ENCODE measurements around the gene FYCO1. TPM values are rescaled to one million over a fixed set of nuclear protein-coding genes. Genes with fewer than 3 reads are reported as not detected.

Gene FYCO1
- total RNA-seq, 1 donor from 2014 or later = 35.8 TPM

DNA sequence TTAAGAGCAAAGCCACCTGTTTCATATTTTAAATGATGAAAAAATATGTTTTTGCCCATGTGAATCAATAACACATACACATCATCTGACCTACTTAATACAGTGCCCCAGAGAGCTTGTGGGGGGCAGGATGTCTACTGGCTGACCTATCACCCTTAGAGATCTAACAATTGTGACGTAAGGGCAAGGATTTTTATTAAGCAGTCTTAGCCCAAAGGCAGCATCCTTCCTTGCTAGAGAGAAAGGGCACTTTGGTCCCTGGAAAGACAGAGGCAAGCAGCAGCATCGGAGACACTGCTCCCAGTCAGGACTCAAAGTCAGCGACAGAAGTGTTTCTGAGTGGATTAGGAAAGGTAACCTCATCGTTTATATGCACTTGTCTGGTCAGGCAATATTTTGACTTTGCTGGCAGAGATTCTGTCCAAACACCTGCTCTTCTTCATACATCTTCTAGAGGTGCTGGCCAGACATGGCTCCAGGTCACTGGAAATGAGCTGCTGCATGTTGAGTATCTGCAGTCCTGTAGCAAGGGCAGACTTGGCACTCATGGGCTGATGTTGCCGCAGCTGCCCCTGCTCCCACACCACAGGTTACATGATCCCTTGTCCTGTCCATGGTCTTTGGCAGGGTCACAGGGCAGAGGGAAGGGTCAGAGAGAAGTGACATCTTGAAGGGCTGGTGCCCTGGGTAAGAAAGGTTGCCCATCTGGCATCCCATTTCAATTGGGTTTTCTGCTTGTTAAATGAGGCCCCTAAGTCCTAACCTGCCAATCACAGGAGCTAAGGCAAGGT is 50.6 kb downstream of the FYCO1 start:
- DNase-seq (ENCODE audit: low read depth) = no peak

DNA sequence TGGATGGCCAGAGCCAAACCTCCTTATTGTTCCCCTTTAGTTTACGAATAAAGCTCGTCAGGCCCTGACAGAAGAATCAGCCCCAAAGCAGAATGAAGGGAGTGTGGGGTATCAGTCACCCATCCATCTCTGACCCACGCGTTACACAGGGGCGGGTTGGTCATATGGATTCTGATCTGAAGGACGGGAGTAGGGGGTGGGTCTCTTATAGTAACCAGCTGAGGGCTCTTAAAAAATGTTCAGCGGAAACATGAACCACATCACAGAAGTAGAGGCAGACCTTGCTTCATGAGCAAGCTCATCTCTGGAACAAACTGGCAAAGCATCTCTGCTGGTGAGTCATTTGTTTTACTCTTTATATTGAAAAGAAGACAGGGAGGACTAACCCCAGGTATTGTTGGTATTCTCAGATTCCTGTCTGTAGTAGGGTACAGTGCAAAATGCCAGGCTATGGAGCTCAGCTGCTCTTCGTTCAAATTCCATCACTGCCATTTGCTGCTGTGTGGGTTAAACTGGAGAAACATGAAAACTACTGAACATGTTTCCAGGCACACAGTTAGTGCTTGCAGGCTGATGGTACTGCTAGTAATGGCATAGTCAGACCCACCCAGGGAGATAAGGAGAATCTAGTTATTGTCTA is 52.3 kb downstream of the FYCO1 start, which contains the start of gene CXCR6:
TSS of gene CXCR6 (plus strand) at position 258 of the 640 bp plus-strand sequence. CDS start 3,018 bp downstream, outside the sequence.
- DNase-seq (ENCODE audit: low read depth) = no peak

DNA sequence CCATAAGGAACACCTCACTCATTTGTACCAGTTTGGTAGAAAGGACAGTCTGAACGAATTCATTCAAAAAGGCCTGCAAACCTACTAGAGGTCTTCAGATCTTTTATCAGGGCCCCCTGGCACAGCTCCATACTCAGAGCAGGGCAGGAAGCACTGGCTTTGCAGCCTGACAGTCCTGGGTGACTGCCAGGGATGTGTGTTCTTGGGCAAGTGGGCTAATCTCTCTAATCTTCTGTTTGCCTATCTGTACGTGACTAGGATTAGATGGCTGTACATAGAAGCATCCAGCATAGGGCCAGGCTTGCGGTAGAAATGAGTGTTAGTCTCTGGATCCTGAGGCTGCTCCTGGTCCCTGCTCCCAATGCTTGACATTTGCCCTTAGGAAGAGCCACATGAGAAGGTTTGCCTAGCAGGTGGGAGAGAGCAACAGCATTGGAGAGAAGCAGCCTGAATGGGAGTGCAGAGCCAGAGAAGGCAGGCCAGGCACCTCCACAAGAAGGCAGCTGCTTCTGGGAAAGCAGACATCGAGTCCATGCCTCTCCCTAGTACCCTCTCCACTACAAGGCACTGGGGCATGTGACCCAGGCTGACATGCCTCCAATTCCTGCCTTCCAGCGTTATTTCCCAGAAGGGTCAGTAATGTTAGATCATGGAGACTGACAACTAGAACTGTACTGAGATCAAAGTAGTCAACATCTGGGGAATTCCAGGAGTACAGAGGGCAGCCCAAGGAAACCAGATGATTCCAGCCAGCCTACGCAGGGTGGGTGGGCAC is 53.4 kb downstream of the FYCO1 start:
- peak; percentile 57 for DNase-seq (ENCODE audit: low read depth)

DNA sequence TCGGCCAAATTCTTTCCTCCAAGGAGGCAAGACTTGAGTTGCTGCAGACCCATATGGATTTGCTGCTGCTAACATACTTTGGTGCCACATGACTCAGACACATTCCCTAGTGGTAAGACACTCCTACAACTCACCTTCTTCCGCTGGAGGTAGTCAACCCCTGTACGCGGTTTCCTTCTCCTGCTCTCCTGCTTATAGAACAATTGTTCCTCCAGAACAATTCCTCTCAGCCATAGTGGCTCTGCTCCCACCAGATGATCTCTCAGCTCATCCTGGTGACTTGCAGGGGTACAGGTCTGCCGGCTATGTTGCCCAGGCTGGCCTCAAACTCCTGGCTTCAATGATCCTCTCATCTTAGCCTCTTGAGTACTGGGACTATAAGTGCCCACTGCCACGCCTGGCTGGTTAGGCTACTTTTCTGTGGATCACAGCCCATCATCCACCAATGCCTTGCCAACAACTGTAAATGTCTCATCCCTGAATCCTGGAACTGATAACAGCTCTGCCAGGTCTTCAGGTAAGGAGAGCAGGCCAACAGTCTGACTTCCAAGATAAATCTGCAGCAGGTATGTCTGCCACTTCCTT is 54.8 kb downstream of the FYCO1 start:
- no peak for DNase-seq (ENCODE audit: low read depth)

DNA sequence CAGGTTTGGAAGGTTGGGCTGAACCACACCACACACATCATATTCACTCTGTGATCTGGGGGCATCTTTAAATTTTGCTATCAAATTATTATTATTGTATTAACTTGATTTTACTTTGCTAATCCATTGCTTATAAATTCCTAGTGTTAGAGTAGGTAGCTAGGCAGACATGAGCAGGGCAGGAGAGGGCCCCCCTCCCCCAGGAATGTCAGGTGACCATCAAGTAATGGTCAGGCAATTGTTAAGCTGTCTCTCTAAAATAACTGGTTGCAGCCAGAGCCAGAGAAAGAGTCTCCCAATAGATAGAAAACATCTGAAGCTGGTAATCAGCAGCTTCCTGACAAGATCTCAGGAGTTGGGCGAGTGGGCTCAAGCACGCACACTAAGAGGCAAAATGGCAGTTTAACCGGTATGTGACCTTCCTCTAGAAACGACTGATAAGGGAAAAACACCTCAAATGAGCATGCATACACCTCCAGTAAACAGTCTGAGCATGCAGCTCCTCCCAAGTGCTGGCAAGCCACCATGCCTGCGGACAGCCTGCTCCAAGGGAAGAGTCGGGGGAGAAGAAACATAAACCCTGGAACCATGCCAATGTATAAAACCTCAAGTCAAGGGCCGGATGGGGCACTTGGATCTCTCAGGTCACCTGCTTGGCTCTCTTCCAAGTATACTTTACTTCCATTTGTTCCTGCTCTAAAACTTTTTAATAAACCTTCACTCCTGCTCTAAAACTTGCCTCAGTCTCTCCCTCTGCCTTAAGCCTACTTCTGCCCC is 55.4 kb downstream of the FYCO1 start:
- no peak for DNase-seq (ENCODE audit: low read depth)

DNA sequence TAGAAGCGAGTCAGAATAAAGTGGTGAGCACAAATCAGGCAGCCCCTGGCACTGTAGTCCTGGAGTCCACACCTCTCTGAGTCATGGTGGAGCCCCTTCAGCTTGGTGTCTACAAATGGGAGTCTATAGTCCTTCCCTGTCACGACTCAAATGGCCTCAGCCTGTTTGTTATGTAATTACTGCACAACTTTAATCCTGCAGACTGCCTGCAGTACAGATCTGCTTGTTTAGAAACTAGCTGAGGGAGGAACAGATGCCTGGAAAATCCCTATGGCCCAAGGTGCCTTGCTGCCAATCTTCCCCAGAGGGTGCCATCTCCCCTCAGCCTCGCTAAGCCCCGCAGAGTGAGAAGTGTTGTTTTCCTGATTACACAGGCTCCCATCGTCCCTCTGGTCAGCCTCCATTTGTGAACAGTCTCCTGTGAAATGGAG is 56.3 kb downstream of the FYCO1 start:
- no peak for DNase-seq (ENCODE audit: low read depth)

DNA sequence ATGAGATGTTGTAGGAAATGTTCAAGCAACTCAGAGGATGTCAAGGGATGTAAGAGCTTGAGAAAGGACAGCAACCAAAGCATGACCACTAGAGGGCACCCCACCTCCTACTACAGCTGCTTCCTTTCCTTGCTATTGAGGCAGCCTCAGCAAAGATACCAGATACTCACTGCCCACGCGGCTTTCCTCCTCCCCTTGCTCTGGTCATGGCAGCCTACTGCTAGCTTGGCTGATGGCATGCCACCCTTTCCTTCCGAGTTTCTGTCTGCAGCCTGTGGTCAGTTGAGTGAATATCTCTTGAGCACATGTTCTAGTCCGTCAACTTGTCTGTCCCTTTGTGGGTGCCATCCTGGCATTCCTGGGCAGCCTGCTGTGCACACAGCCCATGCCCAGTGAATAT is 56.8 kb downstream of the FYCO1 start:
- peak; percentile 98 for DNase-seq (ENCODE audit: low read depth)

DNA sequence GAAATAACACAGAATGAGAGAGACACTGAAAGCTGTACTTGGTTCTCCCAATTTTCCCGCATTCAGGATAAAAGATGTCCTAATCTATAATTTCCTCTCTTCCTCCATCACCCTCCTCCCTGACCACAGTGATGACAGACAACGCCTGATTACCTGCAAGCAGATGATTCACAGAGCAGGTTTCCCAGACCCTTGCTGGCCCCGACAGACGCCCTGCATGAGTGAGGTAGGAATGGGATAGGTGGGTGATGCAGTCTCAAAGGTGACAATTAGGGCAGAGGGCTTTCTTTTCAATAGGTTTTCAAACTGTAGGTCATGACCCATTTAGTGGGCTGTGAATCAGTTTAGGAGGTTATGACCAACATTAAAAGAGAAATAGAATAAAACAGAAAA is 57.6 kb downstream of the FYCO1 start:
- DNase-seq (ENCODE audit: low read depth) = no peak

DNA sequence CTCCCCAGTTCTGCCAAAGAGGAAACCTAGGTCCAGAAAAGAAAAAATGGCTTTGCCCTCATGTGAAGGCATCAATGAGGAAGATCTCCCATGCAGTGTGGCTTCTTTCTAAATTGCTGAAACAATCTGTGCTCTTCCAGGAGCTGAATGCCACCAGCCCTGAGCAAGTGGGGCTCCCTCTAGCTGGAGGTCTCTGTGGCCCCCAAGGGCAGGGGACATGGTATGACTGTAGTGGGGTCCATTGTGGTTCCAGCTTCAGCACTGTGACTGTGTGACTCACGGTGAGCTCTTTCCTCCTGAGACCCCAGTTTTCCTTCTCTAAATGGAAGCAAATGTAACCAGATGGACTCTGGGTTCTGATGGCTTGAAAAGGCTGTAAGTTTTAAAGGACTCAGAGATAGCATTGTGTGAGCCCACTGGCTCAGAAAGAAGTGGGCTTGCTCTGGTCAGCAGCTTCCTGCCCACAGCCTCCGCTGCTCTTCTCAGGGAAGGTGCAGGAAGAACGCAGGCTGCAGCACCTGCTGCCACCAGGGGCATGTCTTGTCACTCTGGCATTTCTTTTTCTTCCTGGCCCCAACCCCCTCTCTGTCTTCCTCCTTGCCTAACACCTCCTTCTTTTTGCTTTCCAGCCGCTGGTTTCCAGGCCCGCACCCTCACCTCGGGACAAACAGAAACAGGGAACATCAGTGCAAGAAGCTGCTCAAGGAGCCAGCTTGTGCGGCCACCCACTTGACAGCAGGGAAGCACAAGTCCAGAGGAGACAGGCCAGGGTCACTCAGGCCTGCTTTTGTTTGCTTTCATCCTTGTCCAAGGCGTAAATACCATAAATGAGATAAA is 58.2 kb downstream of the FYCO1 start:
- DNase-seq (ENCODE audit: low read depth) = no peak

DNA sequence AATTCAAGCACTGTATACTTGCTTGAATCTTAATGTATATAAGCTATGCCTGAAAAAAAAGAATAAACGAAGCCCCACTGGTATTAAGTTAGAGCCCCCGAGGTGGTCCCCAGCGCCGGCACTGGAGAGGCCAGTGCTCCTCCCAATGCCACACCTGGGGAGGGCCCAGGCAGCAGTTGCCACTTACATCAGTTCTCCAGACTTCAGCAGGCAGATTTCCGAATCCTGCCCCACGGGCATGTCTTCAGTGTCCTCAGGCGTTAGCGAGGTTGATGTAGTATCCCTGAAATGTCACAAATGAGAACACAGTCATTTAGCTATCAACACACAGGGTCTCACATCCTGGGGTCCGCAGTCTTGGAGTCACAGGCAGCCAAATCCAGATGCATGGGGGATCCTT is 59.4 kb downstream of the FYCO1 start:
- no peak for DNase-seq (ENCODE audit: low read depth)

DNA sequence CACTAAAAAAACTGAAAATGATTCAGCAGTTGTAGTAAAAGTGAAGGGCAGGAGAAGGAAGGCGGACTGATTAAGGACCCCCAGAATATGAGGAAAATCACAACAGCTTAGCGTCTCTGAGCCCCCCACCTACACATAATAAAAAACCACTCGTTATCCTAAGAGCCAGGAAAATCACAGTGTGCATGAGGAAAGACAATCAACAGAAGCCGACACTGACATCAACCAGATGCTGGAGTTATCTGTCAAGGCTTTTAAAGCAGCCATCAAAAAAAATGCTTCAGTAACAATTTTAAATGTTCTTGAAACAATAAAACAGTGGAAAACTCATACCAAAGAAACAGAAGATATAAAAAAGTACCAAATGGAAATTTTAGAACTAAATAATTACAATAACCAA is 62.0 kb downstream of the FYCO1 start:
- DNase-seq (ENCODE audit: low read depth) = no peak

DNA sequence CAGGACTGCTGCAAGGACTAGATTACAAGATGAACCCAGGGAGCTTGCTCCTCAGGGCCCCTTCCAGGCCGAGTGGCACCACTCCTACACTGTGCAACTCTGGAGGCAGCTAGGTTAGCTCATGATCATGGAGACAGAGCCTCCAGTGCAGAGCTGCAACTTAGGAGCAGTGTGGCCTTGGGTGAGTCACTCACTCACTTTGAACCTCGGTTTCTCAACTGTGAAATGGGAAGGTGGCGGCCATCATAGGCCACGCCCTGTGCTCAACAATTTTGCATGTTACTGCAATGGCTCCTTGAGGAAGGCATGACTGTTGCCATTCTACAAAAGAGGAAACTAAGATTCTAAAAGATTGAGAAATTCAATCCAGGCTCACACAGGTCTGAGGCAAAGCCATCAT is 63.5 kb downstream of the FYCO1 start:
- DNase-seq (ENCODE audit: low read depth) = no peak

DNA sequence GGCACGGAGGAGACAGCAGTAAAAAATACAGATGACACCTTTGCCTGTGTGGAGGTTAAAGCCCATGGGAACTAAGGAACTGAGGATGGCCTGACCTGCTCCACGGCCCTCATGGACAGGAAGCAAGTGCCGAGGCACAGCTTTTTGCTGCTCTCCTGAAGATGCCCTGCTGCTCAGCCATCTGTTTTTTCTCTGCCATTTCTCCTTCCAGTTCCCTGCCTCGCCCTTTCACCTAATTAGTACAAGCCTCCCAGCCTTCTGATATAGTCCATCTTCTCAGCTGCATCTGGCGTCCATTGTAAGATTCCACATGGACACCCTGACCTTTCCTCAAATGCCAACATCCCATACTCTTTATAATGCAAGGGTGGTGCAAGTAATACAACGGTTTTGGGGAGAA is 64.1 kb downstream of the FYCO1 start:
- DNase-seq (ENCODE audit: low read depth) = no peak

DNA sequence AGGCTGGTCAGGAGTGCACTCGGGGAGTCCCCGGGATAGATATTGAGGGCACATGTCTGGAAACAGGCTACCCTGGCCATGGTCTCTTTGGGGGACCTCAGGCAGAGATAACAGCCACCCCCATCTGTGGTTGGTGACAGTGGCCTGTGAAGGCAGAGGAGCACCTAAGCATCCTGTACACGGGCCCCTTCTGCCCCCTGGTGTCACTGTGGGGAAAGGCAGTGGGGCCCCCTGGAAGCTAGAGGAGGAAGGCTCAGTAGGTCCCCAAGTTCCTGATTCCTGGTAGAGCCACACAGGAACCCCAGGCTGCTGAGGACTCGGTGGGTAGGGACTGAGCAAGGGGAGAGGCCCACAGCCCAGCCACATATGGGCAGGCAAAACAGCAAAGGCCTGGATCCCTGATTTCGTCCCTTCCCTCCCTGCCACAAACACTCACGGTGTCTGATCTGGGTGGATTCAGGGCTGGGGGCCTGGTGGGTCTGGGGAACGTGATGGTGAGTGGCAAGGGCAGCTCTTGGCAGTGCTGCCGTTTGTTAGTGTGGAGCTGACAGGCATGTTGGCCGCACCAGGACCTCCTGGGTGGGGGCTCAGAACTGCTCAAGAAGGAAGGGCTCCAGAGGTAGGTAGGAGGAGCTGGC is 66.5 kb downstream of the FYCO1 start:
- DNase-seq (ENCODE audit: low read depth) = peak; percentile 59

DNA sequence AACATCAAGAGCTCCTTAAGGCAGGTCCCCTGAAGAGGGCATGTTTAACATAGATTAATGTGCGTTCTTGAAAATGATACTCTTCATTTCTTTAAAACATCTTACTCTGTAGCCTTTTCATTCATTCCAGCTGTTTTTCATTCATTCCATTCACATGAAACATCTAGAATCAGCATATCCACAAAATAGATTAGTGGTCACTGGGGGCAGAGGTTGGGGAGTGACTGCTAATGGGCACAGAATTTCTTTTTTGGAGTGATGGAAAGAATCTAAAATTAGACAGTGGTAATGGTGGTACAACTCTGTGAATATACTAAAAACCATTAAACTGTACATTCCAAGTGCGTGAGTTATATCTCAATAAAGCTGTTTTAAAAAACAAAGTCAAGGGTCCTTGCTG is 67.7 kb downstream of the FYCO1 start:
- peak; percentile 54 for DNase-seq (ENCODE audit: low read depth)

DNA sequence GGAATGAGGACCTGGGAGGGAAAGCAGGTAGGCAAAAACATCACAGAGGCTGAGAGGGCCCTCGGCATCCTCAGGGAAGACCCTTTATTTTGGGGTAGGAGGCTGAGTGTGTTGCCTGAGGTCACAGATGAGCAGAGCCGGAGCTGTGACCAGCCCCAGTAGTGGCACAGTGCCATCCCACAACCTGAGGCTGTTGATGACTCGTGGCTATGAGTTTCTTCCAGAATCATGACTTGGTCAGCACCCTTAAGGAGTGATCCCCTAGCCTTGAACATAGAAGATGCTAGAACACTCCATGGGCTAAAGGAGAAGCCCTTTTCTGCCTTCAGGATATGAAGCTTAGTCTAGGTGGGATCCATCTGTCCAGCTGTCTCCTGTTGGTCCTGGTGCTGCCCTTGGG is 71.9 kb downstream of the FYCO1 start:
- DNase-seq (ENCODE audit: low read depth) = peak; percentile 63

DNA sequence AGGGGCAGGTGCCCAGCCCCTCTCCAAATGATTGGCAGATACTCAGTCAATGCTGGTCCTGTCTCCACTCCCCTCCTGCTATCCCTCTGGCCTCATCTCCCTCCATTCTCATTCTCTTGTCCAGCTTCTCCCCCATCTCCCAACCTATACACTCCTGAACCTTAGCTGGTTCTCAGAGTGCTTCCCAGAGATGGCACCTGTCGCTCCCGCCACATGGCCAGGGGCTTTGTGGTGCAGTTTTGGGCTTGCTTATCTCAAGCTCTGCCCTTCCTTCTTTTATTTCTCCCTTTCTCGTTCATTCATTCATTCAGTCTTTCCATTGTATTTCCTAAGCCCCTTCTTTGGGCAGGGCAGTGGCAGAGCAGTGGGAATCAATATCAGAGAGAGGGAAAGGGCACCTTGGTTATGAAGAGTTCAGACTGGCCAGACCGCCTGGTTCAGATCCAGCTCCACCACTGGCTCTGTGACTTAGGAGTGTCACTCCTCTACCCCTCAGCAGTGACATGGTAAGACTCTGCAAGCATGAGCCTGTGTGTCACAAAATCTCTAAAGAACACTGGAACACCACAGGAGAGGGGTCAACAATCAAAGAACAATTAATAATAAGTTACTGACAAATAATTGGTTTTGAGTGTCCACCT is 72.6 kb downstream of the FYCO1 start:
- DNase-seq (ENCODE audit: low read depth) = no peak

DNA sequence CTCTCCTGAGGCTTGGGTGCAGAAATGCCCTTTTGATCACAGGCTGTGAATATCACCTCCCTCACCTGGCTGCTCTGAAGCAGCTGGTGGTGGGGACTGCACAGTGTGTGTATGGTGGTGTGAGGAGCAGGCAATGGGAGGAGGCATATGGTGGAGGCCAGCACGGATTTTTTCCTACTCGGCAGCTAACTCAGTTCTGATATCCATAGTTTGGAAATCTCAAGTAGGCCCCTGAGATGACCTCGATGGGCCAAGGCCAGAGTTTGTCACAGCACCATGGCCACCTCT is 73.6 kb downstream of the FYCO1 start:
- no peak for DNase-seq (ENCODE audit: low read depth)

Data from myocyte (in vitro differentiated cells).